NCI-H446 (cell line): ENCODE measurements around the gene PIK3R2.
"Not testable (repeated sequence)": the region's sequence is repeated elsewhere in the genome, so short reads cannot be mapped to it uniquely, and the experiment has no call there.

Experiments used
- DNase-seq, 2 experiments: peaks; one replicate each; lab custom pipeline; 2025; lab: John Stamatoyannopoulos, UW

PIK3R2 gene

GRCh38 chr19:18203863-18204393 lies 51.0 kb downstream of the PIK3R2 start, which contains the start of gene RAB3A:
RAB3A (minus strand) TSS chr19:18204042; CDS start chr19:18202740, 1,302 bp downstream.
- DNase-seq = peak; percentile 100

- peak; percentile 87 to 89 for DNase-seq
Observed at GRCh38 chr19:18204394-18205199, 51.6 kb downstream of the PIK3R2 start.

GRCh38 chr19:18205200-18205892 lies 52.4 kb downstream of the PIK3R2 start:
- peak; percentile 59 to 60 for DNase-seq

- DNase-seq = no peak
Observed at GRCh38 chr19:18206018-18206417, 53.1 kb downstream of the PIK3R2 start.

GRCh38 chr19:18208098-18208951 lies 55.4 kb downstream of the PIK3R2 start:
- DNase-seq = peak in 1 of 2 experiments; percentile 27

- not testable (repeated sequence) for DNase-seq
Observed at GRCh38 chr19:18209912-18210311, 56.9 kb downstream of the PIK3R2 start.

GRCh38 chr19:18211683-18212082 lies 58.7 kb downstream of the PIK3R2 start:
- DNase-seq = no peak

GRCh38 chr19:18214779-18215433 lies 61.9 kb downstream of the PIK3R2 start:
- DNase-seq = no peak

- DNase-seq = no peak
Observed at GRCh38 chr19:18216789-18217188, 63.8 kb downstream of the PIK3R2 start.

GRCh38 chr19:18218159-18218558 lies 65.2 kb downstream of the PIK3R2 start:
- DNase-seq = no peak

- DNase-seq = no peak
Observed at GRCh38 chr19:18218600-18218999, 65.6 kb downstream of the PIK3R2 start.
